SK-N-SH treated with all-trans-retinoic acid at 6 μM for 48 hours (cell line): Measurements from ENCODE around the gene GPR161.

Experiments
- ESRRG ChIP-seq: fragments of 250-450 bp; sonication (Bioruptor Pico); IDR thresholded peaks from 2 replicates; pipeline ENCODE4 v1.6.1; 2021; ENCODE audit warnings: mild to moderate bottlenecking
- ZFP3 ChIP-seq: fragments of 250-450 bp; sonication (Bioruptor Pico); IDR thresholded peaks from 2 replicates; pipeline ENCODE4 v1.5.0; 2020; ENCODE audit warnings: mild to moderate bottlenecking, moderate library complexity

DNA sequence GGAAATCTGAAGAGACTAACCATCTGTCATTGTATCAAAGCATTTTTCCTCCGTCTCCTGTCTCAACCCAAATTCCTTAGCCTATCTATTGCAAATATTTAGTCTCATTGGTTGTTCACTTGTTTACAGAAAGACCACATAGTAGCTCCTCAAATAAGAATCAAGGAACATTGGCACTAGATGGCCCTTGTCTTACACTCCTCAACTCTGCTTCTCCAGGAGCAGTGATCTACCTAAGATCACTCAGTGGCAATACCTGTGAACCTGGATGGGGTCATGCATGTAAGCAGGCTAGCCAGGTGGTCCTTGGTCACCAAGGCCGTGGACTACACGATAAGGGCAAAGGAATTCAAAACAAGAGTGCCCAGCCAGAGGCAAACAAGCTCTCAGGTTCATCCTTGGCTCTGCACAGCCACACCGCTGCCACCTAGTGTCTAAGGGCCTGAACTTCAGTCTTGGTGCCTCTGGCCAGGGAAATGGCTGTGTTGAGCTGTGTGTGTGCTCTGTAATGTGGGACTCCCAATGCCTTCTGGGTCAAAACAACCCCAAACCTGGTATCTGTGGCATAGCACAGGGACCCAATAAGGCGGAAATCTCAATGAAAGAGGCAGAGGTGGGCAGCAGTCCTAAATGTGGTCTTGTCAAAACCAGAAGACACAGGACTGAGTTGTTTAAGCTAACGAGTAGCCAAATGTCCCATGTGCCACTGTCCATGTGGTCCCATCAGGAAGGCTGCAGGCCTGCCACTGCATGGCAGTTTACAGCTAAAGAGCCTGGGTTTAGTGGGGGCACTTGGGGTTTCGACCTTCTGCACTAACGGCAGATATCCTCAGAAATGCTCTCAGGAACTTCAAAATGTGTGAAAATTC lies 54.5 kb downstream of the GPR161 start:
- TF ChIP-seq ZFP3 (CRISPR knock-in tag) = no peak
- no peak for TF ChIP-seq ESRRG (CRISPR knock-in tag)
